ENCODE data around the gene MRPL24. TPM values are rescaled to one million over a fixed set of nuclear protein-coding genes. Genes with fewer than 3 reads are reported as not detected.

Gene MRPL24
- total and polyA plus RNA-seq, 9 of the 15 experiments (the other 6 are each of a cell fraction or from before 2014, with no cell fraction given), result 74.3 to 267 (median 113) TPM

GRCh38 chr1:156751757-156752481 is 11.0 kb upstream of the MRPL24 start (continued):
- TF ChIP-seq POLR2G (IDR thresholded peaks at IDR 0.05; ENCODE audit: low read depth, low read length) (peak; percentile 76), FOXK2 (conservative IDR thresholded peaks at IDR 0.05 in 1 of 2, IDR thresholded peaks at IDR 0.05 in 1 of 2; ENCODE audit: low read depth in 2 of 2) (no peak; a peak in 1 of 4 replicates), CREM (IDR thresholded peaks at IDR 0.05; ENCODE audit: low read depth) (peak; percentile 89), ZNF133 (CRISPR knock-in tag; IDR thresholded peaks at IDR 0.05) (no peak), CTCFL (IDR thresholded peaks at IDR 0.05; ENCODE audit: borderline replicate concordance, insufficient read depth, low read depth, low read length, poor library complexity, severe bottlenecking) (no peak), CLOCK (CRISPR knock-in tag; IDR thresholded peaks at IDR 0.05; ENCODE audit: borderline replicate concordance) (no peak), SMARCC2 (IDR thresholded peaks at IDR 0.05; ENCODE audit: low read depth) (no peak), CHAMP1 (IDR thresholded peaks at IDR 0.05) (no peak), ZNF644 (tag; IDR thresholded peaks at IDR 0.05; ENCODE audit: low read depth) (no peak), XRCC5 (IDR thresholded peaks at IDR 0.05; ENCODE audit: low read depth, low read length) (peak; percentile 97), TRIM25 (IDR thresholded peaks at IDR 0.05; ENCODE audit: borderline replicate concordance) (no peak), TSHZ1 (CRISPR knock-in tag; IDR thresholded peaks at IDR 0.05) (no peak), ZC3H11A (IDR thresholded peaks at IDR 0.05; ENCODE audit: low read depth, low read length) (no peak)
